Hematopoietic multipotent progenitor cell (in vitro differentiated cells): ENCODE data around the gene RPS6KA4. TPM values are rescaled to one million over a fixed set of nuclear protein-coding genes. Genes with fewer than 3 reads are reported as not detected.

Source experiments
- DNase-seq, 3 donors: peaks; one replicate each; pipeline ENCODE4 v3.0.0-alpha.2; 2011 to 2015; ENCODE audit warnings: low read depth in 2 of 3, low spot score in 2 of 3
- total RNA-seq: library from RNA; depleted of rRNA; stranded (reverse); fragments of >200 nt; gene quantifications from one replicate; pipeline ENCODE4 v1.2.3, GENCODE V29; 2012

The RPS6KA4 gene
- total RNA-seq, 1 donor = 59.0 TPM

GRCh38 chr11:64362339-64362738 lies 3.4 kb downstream of the RPS6KA4 start:
- no peak for DNase-seq

DNA sequence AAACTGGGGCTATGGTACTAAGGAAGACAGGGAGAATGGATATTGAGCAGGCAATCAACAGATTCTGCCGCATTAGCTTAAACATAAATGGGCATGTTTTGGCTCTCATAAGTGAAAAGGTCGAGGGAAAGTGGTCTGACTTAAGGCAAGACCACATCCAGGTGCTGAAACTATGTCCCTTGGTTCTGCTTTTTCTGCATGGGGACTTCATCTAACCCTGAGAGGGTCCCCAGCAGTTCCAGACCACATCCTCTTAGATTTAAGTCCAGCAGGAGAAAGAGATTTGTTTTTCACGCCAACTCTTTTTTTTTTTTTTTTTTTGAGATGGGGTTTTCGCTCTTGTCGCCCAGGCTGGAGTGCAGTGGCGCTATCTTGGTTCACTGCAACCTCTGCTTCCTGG lies 5.5 kb downstream of the RPS6KA4 start:
- DNase-seq = no peak

DNA sequence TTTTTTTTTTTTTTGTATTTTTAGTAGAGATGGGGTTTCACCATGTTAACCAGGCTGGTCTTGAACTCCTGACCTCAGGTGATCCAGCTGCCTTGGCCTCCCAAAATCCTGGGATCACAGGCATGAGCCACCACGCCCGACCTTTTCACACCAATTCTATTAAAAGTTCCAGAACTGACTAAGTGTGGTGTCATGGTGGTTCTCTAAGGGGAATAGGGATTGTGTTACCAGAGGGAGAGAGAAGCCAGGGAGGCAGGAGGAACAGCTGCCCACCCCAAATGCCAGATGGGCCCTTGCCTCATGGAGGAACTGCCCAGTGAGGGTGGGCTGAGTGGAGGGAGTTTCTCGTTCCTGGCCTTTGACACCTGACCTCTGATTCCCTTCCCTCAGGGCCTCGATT lies 5.9 kb downstream of the RPS6KA4 start:
- DNase-seq = no peak

DNA sequence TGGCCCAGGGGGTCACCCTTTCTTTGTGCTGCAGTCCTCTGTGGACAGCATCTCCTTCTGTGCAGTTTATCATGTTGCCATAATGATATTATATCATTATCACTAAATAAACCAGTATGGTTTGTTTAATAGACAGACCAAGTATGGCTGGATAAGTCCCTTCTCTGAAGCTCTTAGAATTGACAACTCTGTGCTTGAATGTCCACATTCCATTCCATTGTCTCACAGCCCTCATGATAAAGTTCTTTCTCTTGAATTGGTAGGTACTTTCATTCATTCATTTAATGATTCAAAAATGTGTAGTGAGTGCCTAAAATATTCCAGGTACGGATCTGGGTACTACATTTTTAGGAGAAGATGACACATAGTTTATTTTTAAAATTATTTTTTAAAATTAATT lies 7.8 kb downstream of the RPS6KA4 start:
- DNase-seq = no peak

GRCh38 chr11:64367931-64368672 lies 9.1 kb downstream of the RPS6KA4 start:
- no peak for DNase-seq

DNA sequence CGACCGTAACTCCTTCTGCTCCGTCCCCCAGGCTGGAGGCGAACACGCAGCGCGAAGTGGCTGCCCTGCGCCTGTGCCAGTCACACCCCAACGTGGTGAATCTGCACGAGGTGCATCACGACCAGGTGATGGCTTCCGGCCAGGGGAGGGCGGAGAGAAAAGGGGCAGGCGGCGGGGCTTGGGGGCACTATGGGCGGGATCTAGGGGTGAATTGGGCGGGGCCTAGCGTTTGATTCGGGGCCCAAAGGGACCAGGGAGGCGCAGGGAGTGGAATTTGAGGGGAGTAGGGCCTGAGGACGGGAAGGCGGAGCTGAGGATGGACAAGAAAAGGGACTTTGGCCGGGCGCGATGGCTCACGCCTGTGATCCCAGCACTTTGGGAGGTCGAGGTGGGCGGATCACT lies 9.7 kb downstream of the RPS6KA4 start:
- no peak for DNase-seq

DNA sequence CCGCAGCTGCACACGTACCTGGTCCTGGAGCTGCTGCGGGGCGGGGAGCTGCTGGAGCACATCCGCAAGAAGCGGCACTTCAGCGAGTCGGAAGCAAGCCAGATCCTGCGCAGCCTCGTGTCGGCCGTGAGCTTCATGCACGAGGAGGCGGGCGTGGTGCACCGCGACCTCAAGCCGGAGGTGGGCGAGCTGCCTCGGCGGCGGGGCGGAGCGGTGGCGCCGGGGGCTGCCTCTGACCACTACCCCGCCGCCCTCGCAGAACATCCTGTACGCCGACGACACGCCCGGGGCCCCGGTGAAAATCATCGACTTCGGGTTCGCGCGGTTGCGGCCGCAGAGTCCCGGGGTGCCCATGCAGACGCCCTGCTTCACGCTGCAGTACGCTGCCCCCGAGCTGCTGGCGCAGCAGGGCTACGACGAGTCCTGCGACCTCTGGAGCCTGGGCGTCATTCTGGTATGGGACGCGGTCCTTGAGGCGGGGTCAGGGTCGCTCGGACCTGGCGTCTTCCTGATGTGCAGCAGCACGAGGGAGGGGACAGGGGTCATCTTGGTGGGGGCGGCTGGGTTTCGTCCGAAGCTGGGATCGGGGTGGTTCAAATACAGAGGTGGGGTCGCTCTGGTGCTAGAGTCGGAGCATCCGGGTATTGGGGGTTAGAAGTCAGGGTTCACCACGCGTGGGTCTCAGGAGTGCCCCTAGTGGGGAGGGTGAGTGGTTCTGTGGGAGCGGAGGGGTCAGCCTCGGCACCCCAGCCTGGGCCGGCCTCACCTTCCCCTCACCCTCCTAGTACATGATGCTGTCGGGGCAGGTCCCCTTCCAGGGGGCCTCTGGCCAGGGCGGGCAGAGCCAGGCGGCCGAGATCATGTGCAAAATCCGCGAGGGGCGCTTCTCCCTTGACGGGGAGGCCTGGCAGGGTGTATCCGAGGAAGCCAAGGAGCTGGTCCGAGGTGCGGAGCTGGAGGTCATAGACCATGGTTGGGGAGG lies 10.8 kb downstream of the RPS6KA4 start:
- no peak for DNase-seq

- DNase-seq = no peak
Observed at GRCh38 chr11:64371201-64371600, 12.2 kb downstream of the RPS6KA4 start.

DNA sequence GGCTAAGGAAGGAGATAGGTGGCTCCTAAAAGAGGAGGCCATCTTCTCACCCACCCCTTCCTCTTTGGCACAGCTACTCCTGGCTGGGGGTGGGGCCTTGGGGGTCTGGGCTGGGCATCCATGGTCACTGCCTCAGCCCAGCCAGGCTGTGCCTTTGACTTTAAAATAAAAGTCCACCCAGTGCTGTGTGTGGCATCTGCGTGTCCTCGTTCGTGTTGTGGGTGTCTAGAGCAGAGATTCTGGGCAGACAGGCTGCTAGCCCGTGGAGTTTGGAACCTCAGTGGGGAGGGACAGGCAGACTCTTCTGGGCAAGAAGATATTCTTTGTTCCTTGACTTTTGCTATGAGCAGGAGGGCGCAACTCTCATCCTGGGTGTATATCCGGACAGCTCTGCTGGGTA lies 13.1 kb downstream of the RPS6KA4 start:
- DNase-seq = no peak

DNA sequence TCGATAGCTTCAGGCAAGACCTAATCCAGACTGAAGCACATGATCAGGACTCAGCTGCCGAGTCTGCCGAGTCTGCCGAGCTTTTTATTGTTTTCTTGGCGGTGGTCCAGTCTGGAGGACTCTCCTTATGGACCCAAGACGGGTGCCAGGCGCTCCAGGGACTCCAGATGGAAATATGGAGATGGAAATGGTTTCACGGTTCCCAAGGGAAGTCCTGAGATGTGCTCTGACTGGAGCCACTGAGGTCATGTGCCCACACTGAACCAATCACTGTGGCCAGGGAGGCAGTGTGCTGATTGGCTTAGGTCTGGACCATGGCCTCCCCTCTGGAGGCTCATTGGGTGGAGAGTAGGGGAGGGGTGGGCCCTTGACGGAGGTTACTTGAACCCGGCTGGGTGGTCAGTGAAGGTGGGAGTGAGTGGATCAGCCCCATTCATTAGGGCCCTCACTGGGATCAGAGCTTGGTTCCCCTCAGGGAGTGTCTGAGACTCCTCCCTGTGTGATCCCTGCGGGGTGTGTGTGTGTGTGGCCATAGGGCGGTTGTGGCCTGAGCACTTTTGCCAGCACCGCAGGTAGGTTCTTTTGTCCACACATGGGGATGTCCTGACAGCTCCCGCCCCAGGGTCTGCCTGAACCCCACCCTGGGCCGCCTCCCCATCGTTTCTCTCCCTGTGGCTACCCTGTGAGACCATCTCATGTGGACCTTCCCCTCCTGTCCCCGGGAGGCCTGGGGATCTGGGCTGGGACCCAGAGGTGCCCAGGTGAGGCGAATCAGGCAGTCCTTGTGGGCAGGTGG lies 14.0 kb downstream of the RPS6KA4 start:
- no peak for DNase-seq

DNA sequence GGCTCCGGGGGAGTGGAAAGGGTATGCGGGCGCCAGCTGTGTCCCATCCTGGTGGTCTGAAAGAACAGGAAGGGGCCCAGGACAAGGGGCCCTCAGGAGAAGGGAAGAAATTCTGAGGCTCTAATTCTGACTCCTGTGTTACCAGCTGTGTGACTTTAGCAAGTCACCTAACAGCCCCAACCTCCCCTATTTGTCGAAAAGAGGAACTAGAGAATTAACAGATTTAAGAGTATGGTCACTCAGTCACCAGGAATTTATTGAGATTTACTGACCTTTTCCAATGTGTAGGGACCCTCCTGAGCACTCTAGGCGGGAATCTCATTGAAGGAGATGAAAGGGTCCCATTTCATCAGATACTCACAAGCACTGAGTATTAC lies 14.6 kb downstream of the RPS6KA4 start:
- DNase-seq = peak in 1 of 3 donors; percentile 68

DNA sequence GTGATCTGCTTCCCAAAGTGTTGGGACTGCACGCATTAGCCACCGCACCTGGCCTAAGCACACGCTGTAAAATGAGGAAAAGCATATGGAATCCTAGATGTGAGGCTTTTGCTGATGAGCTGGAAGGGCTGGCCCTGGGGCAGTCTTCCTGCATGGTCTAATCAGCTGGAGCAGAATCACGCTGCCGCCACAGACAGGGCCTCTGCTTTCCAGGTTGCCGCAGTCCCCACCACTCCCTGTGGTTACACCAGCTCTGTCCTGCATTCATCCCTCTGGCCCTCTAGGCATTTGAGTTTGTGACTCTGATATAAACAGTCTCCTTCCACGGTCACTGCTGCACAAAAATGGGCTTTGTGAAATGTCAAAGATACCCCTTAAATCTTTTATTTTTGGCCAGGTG lies 17.1 kb downstream of the RPS6KA4 start:
- DNase-seq = no peak

DNA sequence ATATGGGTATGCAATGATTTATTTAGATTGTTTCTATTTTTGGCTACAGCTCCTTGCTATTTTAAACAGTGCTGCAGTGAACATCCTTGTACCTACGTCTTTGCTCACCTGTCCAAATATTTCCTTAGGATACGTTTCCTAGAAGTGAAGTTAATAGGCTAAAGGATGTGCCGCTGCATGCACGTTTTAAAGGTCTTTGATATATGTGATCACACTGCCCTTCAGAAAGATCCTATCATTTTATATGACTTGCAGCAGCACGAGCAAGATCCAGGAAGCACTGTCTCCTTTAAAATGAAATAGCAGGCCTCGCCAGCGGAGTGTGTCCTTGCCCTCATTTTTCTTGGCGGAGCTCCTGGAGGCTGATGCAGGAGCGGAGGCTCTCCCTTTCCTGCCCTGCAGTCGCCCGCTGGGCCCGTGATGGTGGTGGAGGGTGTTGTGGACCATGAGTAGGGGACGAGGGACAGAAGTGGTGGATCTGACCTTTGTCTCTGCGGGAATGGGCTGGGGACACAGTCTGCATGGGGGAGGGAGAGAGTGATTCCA lies 19.4 kb downstream of the RPS6KA4 start:
- DNase-seq = no peak

- DNase-seq = no peak
Observed at GRCh38 chr11:64379160-64379559, 20.2 kb downstream of the RPS6KA4 start.

GRCh38 chr11:64379817-64380709 lies 21.1 kb downstream of the RPS6KA4 start:
- no peak for DNase-seq

DNA sequence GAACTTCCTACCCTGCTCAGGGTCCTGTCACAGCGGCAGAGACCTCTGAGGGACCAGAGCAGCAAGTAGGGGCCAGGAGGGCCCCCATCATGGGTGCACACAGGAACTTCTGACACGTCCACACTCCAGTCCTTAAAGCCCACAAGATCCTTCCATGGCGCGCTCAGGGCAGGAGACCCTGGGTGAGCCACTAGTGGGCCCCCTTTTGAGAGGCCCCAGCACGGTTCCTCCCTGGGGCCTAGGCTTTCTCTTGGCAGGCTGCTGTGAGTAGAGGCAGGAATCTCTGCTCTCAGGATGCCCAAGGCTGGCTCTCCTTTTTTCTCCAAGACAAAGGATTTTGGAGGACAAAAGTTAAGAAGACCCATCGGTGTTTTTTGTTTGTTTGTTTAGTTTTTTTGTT lies 22.4 kb downstream of the RPS6KA4 start:
- no peak for DNase-seq

DNA sequence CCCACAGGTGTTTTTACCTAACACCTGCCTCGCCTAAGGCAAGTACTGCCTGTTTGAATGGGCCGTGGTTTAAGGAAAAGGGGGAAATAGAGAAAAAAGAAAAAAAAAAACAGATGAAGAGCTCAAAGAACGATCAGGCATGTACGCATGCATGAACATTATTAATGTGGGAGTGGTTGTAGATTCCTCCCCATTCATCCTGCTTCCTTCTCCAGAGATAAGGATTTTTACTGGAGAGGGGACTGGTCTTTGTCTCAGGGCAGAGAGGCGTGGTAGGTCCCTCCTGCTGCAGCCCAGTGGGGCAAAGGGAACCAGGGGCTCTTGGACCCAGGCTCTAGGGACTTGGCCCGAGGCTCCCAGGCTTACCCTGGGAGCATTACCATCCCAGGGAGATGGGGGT lies 23.1 kb downstream of the RPS6KA4 start:
- no peak for DNase-seq

DNA sequence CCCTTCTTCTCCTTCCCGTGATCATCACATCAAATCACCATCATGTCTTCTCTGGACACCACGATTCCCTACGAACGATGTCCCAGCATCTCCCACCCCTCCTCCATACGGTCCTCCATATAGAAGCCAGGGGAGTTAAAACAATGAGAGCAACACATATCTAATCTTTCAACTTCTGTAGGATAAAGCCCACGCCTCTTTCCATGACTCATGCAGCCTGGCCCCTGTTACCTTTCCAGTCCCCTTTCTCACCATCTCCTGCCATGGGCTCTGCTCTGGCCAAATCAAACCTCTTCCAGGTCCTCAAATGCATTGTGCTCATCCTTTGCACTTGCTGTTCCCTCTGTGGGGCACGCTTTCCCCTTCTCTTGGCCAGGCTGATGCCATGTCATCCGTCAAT lies 23.6 kb downstream of the RPS6KA4 start:
- DNase-seq = no peak

DNA sequence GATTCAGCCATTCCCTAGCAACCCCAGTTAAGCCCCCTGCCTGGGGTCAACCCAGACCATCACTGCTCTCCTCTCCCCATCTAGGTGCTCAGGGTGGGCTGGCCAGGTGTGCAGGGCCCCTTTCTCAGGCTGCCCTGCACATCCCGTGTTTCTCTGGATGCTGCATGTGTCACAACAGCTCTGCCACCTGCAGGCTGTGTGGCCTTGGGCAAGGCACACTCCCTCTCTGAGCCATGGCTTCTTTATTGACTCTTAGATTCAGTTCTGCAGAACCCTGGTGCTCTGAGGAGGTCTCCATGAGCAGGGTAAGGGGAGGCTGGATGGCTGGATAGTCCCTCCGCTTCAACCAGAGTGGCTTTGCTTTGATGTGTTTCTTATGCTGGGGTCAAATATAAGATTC lies 24.6 kb downstream of the RPS6KA4 start:
- DNase-seq = no peak
